ENCODE data around the gene AGTRAP.

- TF ChIP-seq CTCF (IDR thresholded peaks at IDR 0.05) (no peak), POLR2A (IDR thresholded peaks at IDR 0.05) (no peak)
Measured at GRCh38 chr1:11783556-11783955, 47.6 kb downstream of the AGTRAP start.

Measured in lower leg skin (tissue), 3 donors.